HG03432 (cell line): ENCODE data around the gene ZFPM1.
A peak's percentile ranks its signal among the peaks of the same experiment; 100 is the strongest.

Source experiments
- ATAC-seq: cut with Tn5 transposase; IDR thresholded peaks from one replicate; pipeline ENCODE4 v1.9.1; 2021; ENCODE audit warnings: mild to moderate bottlenecking, moderate library complexity; ENCODE audit not compliant: unreplicated experiment

ZFPM1 gene

GRCh38 chr16:88448461-88449266, 4.4 kb upstream of the ZFPM1 start:
- ATAC-seq: no peak

- ATAC-seq: no peak
Measured at GRCh38 chr16:88449267-88449561, 3.9 kb upstream of the ZFPM1 start.

GRCh38 chr16:88451586-88452481, 1.2 kb upstream of the ZFPM1 start:
- no peak for ATAC-seq

GRCh38 chr16:88452482-88453216, 431 bp upstream of the ZFPM1 start:
- ATAC-seq: peak; percentile 59

GRCh38 chr16:88453611-88454522, 787 bp downstream of the ZFPM1 start:
- no peak for ATAC-seq

- ATAC-seq: no peak
Measured at GRCh38 chr16:88454523-88454947, 1.5 kb downstream of the ZFPM1 start.

GRCh38 chr16:88455610-88456355, 2.7 kb downstream of the ZFPM1 start:
- ATAC-seq: peak; percentile 27

GRCh38 chr16:88456356-88457292, 3.5 kb downstream of the ZFPM1 start:
- no peak for ATAC-seq

GRCh38 chr16:88458039-88458772, 5.1 kb downstream of the ZFPM1 start:
- ATAC-seq: no peak

- ATAC-seq: no peak
Measured at GRCh38 chr16:88458773-88459235, 5.7 kb downstream of the ZFPM1 start.

- no peak for ATAC-seq
Measured at GRCh38 chr16:88459366-88460073, 6.4 kb downstream of the ZFPM1 start.

GRCh38 chr16:88460496-88461330, 7.6 kb downstream of the ZFPM1 start:
- ATAC-seq: no peak

- no peak for ATAC-seq
Measured at GRCh38 chr16:88461331-88462269, 8.5 kb downstream of the ZFPM1 start.

GRCh38 chr16:88462396-88462795, 9.3 kb downstream of the ZFPM1 start:
- no peak for ATAC-seq

GRCh38 chr16:88463411-88463810, 10.3 kb downstream of the ZFPM1 start:
- no peak for ATAC-seq
